ENCODE results near the gene HAO1.
"Not testable (repeated sequence)": the region's sequence is repeated elsewhere in the genome, so short reads cannot be mapped to it uniquely, and the experiment has no call there.

The HAO1 gene

GRCh38 chr20:7959484-7959883 is 19.2 kb upstream of the HAO1 start:
- TF ChIP-seq CTCF (IDR thresholded peaks at IDR 0.05; ENCODE audit: control extremely low read depth, extremely low read depth, low read depth, missing control alignments): no peak
- no peak for DNase-seq (ENCODE audit: extremely low spot score)
- CTCF ChIA-PET: interaction anchor here (1.4 to 1.9 kb wide), 2 partner anchors 13 to 23 kb away, joined by 3 to 5 read pairs; no protein-coding TSS in a partner anchor
- POLR2A ChIA-PET: no interaction called here

GRCh38 chr20:7956561-7956960 is 16.3 kb upstream of the HAO1 start:
- POLR2A ChIA-PET; CTCF ChIA-PET; DNase-seq (ENCODE audit: extremely low spot score): not testable (repeated sequence)

DNA sequence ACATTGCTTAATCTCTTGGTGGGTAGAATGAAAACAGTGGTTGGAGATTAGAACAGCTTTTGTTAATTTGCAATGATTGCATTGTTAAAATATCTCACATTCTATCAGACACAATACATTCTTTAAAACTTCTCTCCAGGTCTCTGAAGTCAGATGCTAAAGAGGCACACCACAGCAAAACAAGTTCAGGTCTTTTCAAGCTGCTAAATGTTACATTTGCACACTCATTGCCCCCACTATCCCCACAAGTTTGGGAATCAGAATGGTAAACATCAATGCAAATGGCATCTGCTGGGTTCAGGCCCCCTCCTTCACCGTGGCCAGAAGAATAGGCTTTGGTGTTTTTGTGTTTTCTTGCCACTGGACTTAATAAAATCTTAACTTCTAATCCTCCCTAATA is 10.1 kb upstream of the HAO1 start:
- POLR2A ChIA-PET: no interaction called here
- DNase-seq (ENCODE audit: extremely low spot score): no peak
- CTCF ChIA-PET: interaction anchor here (2.3 kb wide), 1 partner anchor 14 kb away, joined by 10 read pairs; no protein-coding TSS in a partner anchor
- no peak for TF ChIP-seq CTCF (IDR thresholded peaks at IDR 0.05; ENCODE audit: control extremely low read depth, extremely low read depth, low read depth, missing control alignments)

DNA sequence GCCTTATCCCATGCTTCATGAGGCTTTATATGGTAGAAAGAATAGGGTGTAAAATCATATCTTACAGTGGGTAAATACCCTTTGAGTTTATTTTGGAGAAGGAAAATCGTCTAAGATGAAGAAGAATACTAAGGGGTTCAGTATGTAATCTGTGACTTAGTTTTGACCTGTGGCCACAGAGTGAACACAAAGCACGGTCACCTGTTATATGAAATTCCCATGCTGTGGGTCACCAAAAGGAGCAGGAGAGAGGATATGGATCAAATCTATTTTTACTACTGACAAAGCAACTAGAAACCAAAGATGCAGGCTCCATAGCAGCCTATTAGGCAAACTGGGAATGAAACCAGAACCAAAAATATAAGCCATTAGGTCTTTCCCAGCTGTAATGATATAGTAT is 3.6 kb upstream of the HAO1 start:
- TF ChIP-seq CTCF (IDR thresholded peaks at IDR 0.05; ENCODE audit: control extremely low read depth, extremely low read depth, low read depth, missing control alignments): no peak
- POLR2A ChIA-PET: no interaction called here
- CTCF ChIA-PET: no interaction called here
- DNase-seq (ENCODE audit: extremely low spot score): no peak

- no peak for DNase-seq (ENCODE audit: extremely low spot score)
- no peak for TF ChIP-seq CTCF (IDR thresholded peaks at IDR 0.05; ENCODE audit: control extremely low read depth, extremely low read depth, low read depth, missing control alignments)
- ChIA-PET CTCF (interaction anchor here (4.5 kb wide), 1 partner anchor 782 kb away, joined by 60 read pairs; no protein-coding TSS in a partner anchor), POLR2A (no interaction called here)
These were observed 595 bp downstream of the HAO1 start for GRCh38 chr20:7939663-7940062.

DNA sequence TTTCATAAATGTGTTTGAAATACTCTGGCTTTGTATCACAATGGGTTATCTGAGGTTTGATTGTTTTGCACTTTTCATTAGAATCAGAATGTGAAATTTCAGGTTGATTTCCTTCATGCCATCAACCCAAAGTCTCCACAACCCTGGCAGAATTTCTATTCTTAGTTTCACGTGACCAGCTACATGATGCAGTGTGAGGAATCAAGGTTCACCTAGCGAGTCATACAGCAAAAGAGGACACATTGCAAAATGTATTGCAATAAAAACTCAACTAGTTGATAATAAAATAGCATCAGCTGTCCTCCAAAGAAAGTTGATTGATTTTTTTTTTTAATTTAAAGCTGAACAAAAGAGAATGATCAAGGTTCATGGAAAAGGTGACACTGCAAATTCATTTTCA is 2.2 kb downstream of the HAO1 start:
- no peak for TF ChIP-seq CTCF (IDR thresholded peaks at IDR 0.05; ENCODE audit: control extremely low read depth, extremely low read depth, low read depth, missing control alignments)
- ChIA-PET POLR2A (no interaction called here), CTCF (interaction anchor here (1.1 to 4.5 kb wide), 5 partner anchors 8 to 784 kb away, joined by 3 to 60 read pairs (median 17); no protein-coding TSS in a partner anchor)
- no peak for DNase-seq (ENCODE audit: extremely low spot score)

- POLR2A ChIA-PET: no interaction called here
- DNase-seq (ENCODE audit: extremely low spot score): no peak
- no peak for TF ChIP-seq CTCF (IDR thresholded peaks at IDR 0.05; ENCODE audit: control extremely low read depth, extremely low read depth, low read depth, missing control alignments)
- CTCF ChIA-PET: interaction anchor here (0.6 to 4.5 kb wide), 25 partner anchors 8 to 785 kb away, joined by 3 to 60 read pairs (median 3); no protein-coding TSS in a partner anchor
These were observed 2.9 kb downstream of the HAO1 start for GRCh38 chr20:7937328-7937727.
